ENCODE measurements around the gene MUC6.

Gene MUC6

GRCh38 chr11:1054143-1055108 lies 17.9 kb upstream of the MUC6 start:
- DNase-seq (ENCODE audit: low read depth): no peak
- no peak overlapping the region for H3K4me3 ChIP-seq (ENCODE audit: low read depth, low read length)

GRCh38 chr11:1053121-1053901 lies 16.8 kb upstream of the MUC6 start:
- no peak overlapping the region for H3K4me3 ChIP-seq (ENCODE audit: low read depth, low read length)
- DNase-seq (ENCODE audit: low read depth): no peak

GRCh38 chr11:1052133-1053011 lies 15.9 kb upstream of the MUC6 start:
- no peak overlapping the region for H3K4me3 ChIP-seq (ENCODE audit: low read depth, low read length)
- no peak for DNase-seq (ENCODE audit: low read depth)

- DNase-seq (ENCODE audit: low read depth): no peak
- H3K4me3 ChIP-seq (ENCODE audit: low read depth, low read length): no peak overlapping the region
These were observed 15.0 kb upstream of the MUC6 start for GRCh38 chr11:1051356-1052132.

GRCh38 chr11:1050581-1051355 lies 14.2 kb upstream of the MUC6 start:
- H3K4me3 ChIP-seq (ENCODE audit: low read depth, low read length): no peak overlapping the region
- DNase-seq (ENCODE audit: low read depth): no peak

- no peak overlapping the region for H3K4me3 ChIP-seq (ENCODE audit: low read depth, low read length)
- no peak for DNase-seq (ENCODE audit: low read depth)
These were observed 13.5 kb upstream of the MUC6 start for GRCh38 chr11:1049911-1050580.

- H3K4me3 ChIP-seq (ENCODE audit: low read depth, low read length): no peak overlapping the region
- DNase-seq (ENCODE audit: low read depth): no peak
These were observed 12.9 kb upstream of the MUC6 start for GRCh38 chr11:1049431-1049891.

GRCh38 chr11:1049071-1049405 lies 12.5 kb upstream of the MUC6 start:
- no peak for DNase-seq (ENCODE audit: low read depth)
- no peak overlapping the region for H3K4me3 ChIP-seq (ENCODE audit: low read depth, low read length)

GRCh38 chr11:1048375-1049070 lies 12.0 kb upstream of the MUC6 start:
- no peak for DNase-seq (ENCODE audit: low read depth)
- no peak overlapping the region for H3K4me3 ChIP-seq (ENCODE audit: low read depth, low read length)

GRCh38 chr11:1047595-1048156 lies 11.2 kb upstream of the MUC6 start:
- DNase-seq (ENCODE audit: low read depth): no peak
- H3K4me3 ChIP-seq (ENCODE audit: low read depth, low read length): no peak overlapping the region

- DNase-seq (ENCODE audit: low read depth): no peak
- H3K4me3 ChIP-seq (ENCODE audit: low read depth, low read length): no peak overlapping the region
These were observed 7.6 kb upstream of the MUC6 start for GRCh38 chr11:1044160-1044559.

- DNase-seq (ENCODE audit: low read depth): no peak
These were observed 7.1 kb upstream of the MUC6 start for GRCh38 chr11:1043563-1044096.

GRCh38 chr11:1042626-1043562 lies 6.4 kb upstream of the MUC6 start:
- no peak overlapping the region for H3K4me3 ChIP-seq (ENCODE audit: low read depth, low read length)
- no peak for DNase-seq (ENCODE audit: low read depth)

More at GRCh38 chr11:1043563-1044096, 7.1 kb upstream of the MUC6 start:
- H3K4me3 ChIP-seq (ENCODE audit: low read depth, low read length): no peak overlapping the region

GRCh38 chr11:1041936-1042608 lies 5.6 kb upstream of the MUC6 start:
- no peak overlapping the region for H3K4me3 ChIP-seq (ENCODE audit: low read depth, low read length)
- DNase-seq (ENCODE audit: low read depth): no peak

GRCh38 chr11:1041471-1041870 lies 5.0 kb upstream of the MUC6 start:
- H3K4me3 ChIP-seq (ENCODE audit: low read depth, low read length): no peak overlapping the region
- DNase-seq (ENCODE audit: low read depth): no peak
